DND-41 (cell line): ENCODE data around the gene TAMM41.

ENCODE experiments used
- ATAC-seq: fragments of 200-7000 bp; cut with Tn5 transposase; 3 replicates; pipeline ENCODE4 v1.9.1; 2021; ENCODE audit warnings: low read depth; ENCODE audit not compliant: insufficient read depth
- DNase-seq: peaks from one replicate; pipeline ENCODE4 v3.0.0-alpha.2; 2020
- H2AFZ ChIP-seq: 2 replicates; pipeline ENCODE4 v1.6.0; 2012; ENCODE audit warnings: low read depth, low read length
- H3K27ac ChIP-seq: 2 replicates; pipeline ENCODE4 v1.5.1; 2012; ENCODE audit warnings: low read length, inconsistent platforms
- H3K27me3 ChIP-seq: fragments of 200-600 bp; sonication (generic); 2 replicates; pipeline ENCODE4 v1.6.0; 2012; ENCODE audit warnings: low read length, mild to moderate bottlenecking, inconsistent platforms; ENCODE audit not compliant: insufficient read depth, poor library complexity
- H3K36me3 ChIP-seq: 2 replicates; pipeline ENCODE4 v1.5.1; 2012; ENCODE audit warnings: low read length, inconsistent platforms; ENCODE audit not compliant: insufficient read depth
- H3K4me1 ChIP-seq: 2 replicates; pipeline ENCODE4 v1.5.1; 2012; ENCODE audit warnings: mild to moderate bottlenecking, low read length; ENCODE audit not compliant: insufficient read depth
- H3K4me2 ChIP-seq: 2 replicates; pipeline ENCODE4 v1.6.0; 2012; ENCODE audit warnings: mild to moderate bottlenecking, moderate library complexity, low read length, inconsistent platforms; ENCODE audit not compliant: insufficient read depth
- H3K4me3 ChIP-seq, 2 experiments: fragments of 200-600 bp in 1 of 2; shearing (Covaris generic) in 1 of 2; 2 replicates each; pipeline ENCODE4 v1.5.1; 2012 to 2016; ENCODE audit warnings: inconsistent platforms in 2 of 2, low read length in 2 of 2, mild to moderate bottlenecking in 2 of 2, low read depth in 1 of 2, moderate library complexity in 1 of 2
- H3K79me2 ChIP-seq: 2 replicates; pipeline ENCODE4 v1.6.0; 2012; ENCODE audit warnings: low read length, inconsistent platforms; ENCODE audit not compliant: insufficient read depth
- H3K9ac ChIP-seq: 2 replicates; pipeline ENCODE4 v1.6.0; 2012; ENCODE audit warnings: low read depth, mild to moderate bottlenecking, inconsistent platforms, low read length, moderate library complexity
- H3K9me3 ChIP-seq: 2 replicates; pipeline ENCODE4 v1.5.1; 2012; ENCODE audit warnings: low read length, moderate library complexity, mild to moderate bottlenecking, inconsistent platforms; ENCODE audit not compliant: insufficient read depth, severe bottlenecking
- H4K20me1 ChIP-seq: 2 replicates; pipeline ENCODE4 v1.6.0; 2012; ENCODE audit warnings: low read length; ENCODE audit not compliant: insufficient read depth
- CTCF ChIP-seq: IDR thresholded peaks from 2 replicates; pipeline ENCODE4 v1.5.1; 2012; ENCODE audit warnings: borderline replicate concordance, low read length, moderate library complexity, mild to moderate bottlenecking; ENCODE audit not compliant: poor library complexity, severe bottlenecking; ENCODE audit errors: extremely low read depth
- EZH2 ChIP-seq: IDR thresholded peaks from 3 replicates; pipeline ENCODE4 v1.6.1; 2012; ENCODE audit warnings: borderline replicate concordance, low read depth, mild to moderate bottlenecking, moderate library complexity, low read length, inconsistent platforms; ENCODE audit not compliant: severe bottlenecking

The TAMM41 gene

GRCh38 chr3:11832981-11833905, 13.4 kb downstream of the TAMM41 start:
- Histone ChIP-seq H3K9ac (no peak overlapping the region), H2AFZ (no peak overlapping the region), H3K4me3 (no peak overlapping the region), H3K27ac (no peak overlapping the region), H3K79me2 (no peaks in the 10 kb centered on the region), H3K36me3 (peaks cover 71% of the 10 kb centered on the region), H3K4me1 (no peaks in the 10 kb centered on the region), H3K27me3 (no peaks in the 10 kb centered on the region), H3K9me3 (no peaks in the 10 kb centered on the region), H3K4me2 (no peak overlapping the region), H4K20me1 (no peaks in the 10 kb centered on the region)
- DNase-seq, result no peak
- ATAC-seq, result no peak
- no peak for TF ChIP-seq EZH2
- no peak for TF ChIP-seq CTCF

GRCh38 chr3:11829416-11829815, 17.3 kb downstream of the TAMM41 start:
- Histone ChIP-seq H3K27ac (no peak overlapping the region), H3K9ac (no peak overlapping the region), H3K4me3 (no peak overlapping the region), H3K36me3 (peaks cover 77% of the 10 kb centered on the region), H3K4me2 (no peak overlapping the region), H3K79me2 (no peaks in the 10 kb centered on the region), H3K9me3 (no peaks in the 10 kb centered on the region), H4K20me1 (no peaks in the 10 kb centered on the region), H2AFZ (no peak overlapping the region), H3K4me1 (no peaks in the 10 kb centered on the region), H3K27me3 (no peaks in the 10 kb centered on the region)
- ATAC-seq (no peak), DNase-seq (no peak)
- no peak for TF ChIP-seq CTCF
- TF ChIP-seq EZH2, result no peak

GRCh38 chr3:11826628-11827265, 19.9 kb downstream of the TAMM41 start:
- no peaks in the 10 kb centered on the region for H3K9me3 ChIP-seq
- H4K20me1 ChIP-seq, result no peaks in the 10 kb centered on the region
- H3K27me3 ChIP-seq, result no peaks in the 10 kb centered on the region
- no peak overlapping the region for H3K27ac ChIP-seq
- no peaks in the 10 kb centered on the region for H3K79me2 ChIP-seq
- DNase-seq (no peak), ATAC-seq (no peak)
- no peak overlapping the region for H3K4me2 ChIP-seq
- H3K4me3 ChIP-seq, result no peak overlapping the region
- H3K9ac ChIP-seq, result no peak overlapping the region
- no peak overlapping the region for H2AFZ ChIP-seq
- H3K36me3 ChIP-seq, result peaks cover 77% of the 10 kb centered on the region
- TF ChIP-seq EZH2 (no peak), CTCF (no peak)
- H3K4me1 ChIP-seq, result no peaks in the 10 kb centered on the region
